Immature natural killer cell (primary cell): ENCODE results near the gene KLHL21. TPM values are rescaled to one million over a fixed set of nuclear protein-coding genes. Genes with fewer than 3 reads are reported as not detected.

Experiments
- DNase-seq, 3 donors: peaks; one replicate each; pipeline ENCODE4 v3.0.0; 2022; ENCODE audit warnings: mixed read lengths in 1 of 3
- H3K27ac Mint-ChIP-seq, 6 donors: one replicate each; pipeline ENCODE4 v1.8.0; 2020; ENCODE audit warnings: mixed read lengths in 6 of 6, mild to moderate bottlenecking in 5 of 6, inconsistent platforms in 4 of 6, moderate library complexity in 3 of 6
- H3K27me3 Mint-ChIP-seq, 3 donors: one replicate each; pipeline ENCODE4 v1.8.0; 2020 to 2021; ENCODE audit warnings: low read depth in 3 of 3, mild to moderate bottlenecking in 3 of 3, mixed read lengths in 3 of 3, moderate library complexity in 3 of 3, inconsistent platforms in 1 of 3
- H3K36me3 Mint-ChIP-seq, 3 donors: one replicate each; pipeline ENCODE4 v1.8.0; 2020; ENCODE audit warnings: mixed read lengths in 3 of 3, inconsistent platforms in 2 of 3, mild to moderate bottlenecking in 2 of 3
- H3K4me1 Mint-ChIP-seq, 2 donors: one replicate each; pipeline ENCODE4 v1.8.0; 2020; ENCODE audit warnings: inconsistent platforms in 2 of 2, mild to moderate bottlenecking in 2 of 2, mixed read lengths in 2 of 2, moderate library complexity in 1 of 2
- H3K4me3 Mint-ChIP-seq, 5 donors: one replicate each; pipeline ENCODE4 v1.8.0; 2020; ENCODE audit warnings: mild to moderate bottlenecking in 5 of 5, mixed read lengths in 5 of 5, inconsistent platforms in 3 of 5, moderate library complexity in 3 of 5
- H3K9me3 Mint-ChIP-seq, 6 donors: one replicate each; pipeline ENCODE4 v1.8.0; 2020; ENCODE audit warnings: mild to moderate bottlenecking in 6 of 6, mixed read lengths in 6 of 6, inconsistent platforms in 4 of 6, moderate library complexity in 3 of 6
- polyA plus RNA-seq, 3 donors: library from polyadenylated mRNA; unstranded; fragments of 300-500 nt; fragmentation: Illumina TruSeq; gene quantifications; one replicate each; pipeline ENCODE4 v1.2.3, GENCODE V29; 2021

KLHL21 gene
- polyA plus RNA-seq, 3 donors from 2014 or later, result 7.6 to 19.7 (median 9.2) TPM

- no peak for DNase-seq
- peaks cover 0 to 2% (median 0%) of the 10 kb centered on the region in 3 donors for H3K27me3 Mint-ChIP-seq
- H3K36me3 Mint-ChIP-seq, result peaks cover 3 to 4% (median 3%) of the 10 kb centered on the region in 3 donors
- H3K4me3 Mint-ChIP-seq, result no peak overlapping the region
- H3K9me3 Mint-ChIP-seq, result no peaks in the 10 kb centered on the region
- no peak overlapping the region for H3K27ac Mint-ChIP-seq
- peaks cover 2 to 5% of the 10 kb centered on the region in 2 donors for H3K4me1 Mint-ChIP-seq
Measured at GRCh38 chr1:6632588-6633514, 30.2 kb upstream of the KLHL21 start.

- H3K27ac Mint-ChIP-seq, result no peak overlapping the region
Measured at GRCh38 chr1:6631058-6631457, 28.4 kb upstream of the KLHL21 start.

GRCh38 chr1:6630027-6630426 is 27.4 kb upstream of the KLHL21 start:
- no peak for DNase-seq
- H3K4me3 Mint-ChIP-seq, result peak overlapping the region in 1 of 5 donors; percentile 33
- H3K27ac Mint-ChIP-seq, result peak overlapping the region in 1 of 6 donors; percentile 65
- H3K4me1 Mint-ChIP-seq, result peaks cover 23 to 24% of the 10 kb centered on the region in 2 donors
- H3K27me3 Mint-ChIP-seq, result peaks cover 0 to 2% (median 0%) of the 10 kb centered on the region in 3 donors
- no peaks in the 10 kb centered on the region for H3K9me3 Mint-ChIP-seq
- H3K36me3 Mint-ChIP-seq, result peaks cover 3 to 4% (median 3%) of the 10 kb centered on the region in 3 donors

More at GRCh38 chr1:6631058-6631457, 28.4 kb upstream of the KLHL21 start:
- H3K4me1 Mint-ChIP-seq, result peaks cover 18 to 20% of the 10 kb centered on the region in 2 donors
- no peaks in the 10 kb centered on the region for H3K9me3 Mint-ChIP-seq
- no peak for DNase-seq
- no peak overlapping the region for H3K4me3 Mint-ChIP-seq
- peaks cover 0 to 2% (median 0%) of the 10 kb centered on the region in 3 donors for H3K27me3 Mint-ChIP-seq
- H3K36me3 Mint-ChIP-seq, result peaks cover 3 to 4% (median 3%) of the 10 kb centered on the region in 3 donors

GRCh38 chr1:6628971-6629479 is 26.4 kb upstream of the KLHL21 start:
- no peak overlapping the region for H3K4me3 Mint-ChIP-seq
- H3K4me1 Mint-ChIP-seq, result peaks cover 23 to 29% of the 10 kb centered on the region in 2 donors
- no peaks in the 10 kb centered on the region for H3K9me3 Mint-ChIP-seq
- DNase-seq, result no peak
- H3K27ac Mint-ChIP-seq, result peak overlapping the region in 1 of 6 donors; percentile 56
- H3K27me3 Mint-ChIP-seq, result peaks cover 0 to 2% (median 0%) of the 10 kb centered on the region in 3 donors
- peaks cover 3 to 4% (median 3%) of the 10 kb centered on the region in 3 donors for H3K36me3 Mint-ChIP-seq

GRCh38 chr1:6627841-6628545 is 25.3 kb upstream of the KLHL21 start:
- Mint-ChIP-seq H3K4me1 (peaks cover 23 to 31% of the 10 kb centered on the region in 2 donors), H3K4me3 (peak overlapping the region; percentile 42 to 88 (median 54)), H3K9me3 (no peaks in the 10 kb centered on the region), H3K36me3 (peaks cover 0 to 4% (median 3%) of the 10 kb centered on the region in 3 donors), H3K27me3 (peaks cover 0 to 2% (median 0%) of the 10 kb centered on the region in 3 donors), H3K27ac (peak overlapping the region in 1 of 6 donors; percentile 69)
- no peak for DNase-seq

- H3K27ac Mint-ChIP-seq, result peak overlapping the region in 1 of 6 donors; percentile 30
- H3K4me1 Mint-ChIP-seq, result peaks cover 23 to 31% of the 10 kb centered on the region in 2 donors
- H3K27me3 Mint-ChIP-seq, result peaks cover 0 to 2% (median 0%) of the 10 kb centered on the region in 3 donors
- peak overlapping the region; percentile 30 to 93 (median 88) for H3K4me3 Mint-ChIP-seq
- H3K9me3 Mint-ChIP-seq, result no peaks in the 10 kb centered on the region
- peaks cover 0 to 4% (median 3%) of the 10 kb centered on the region in 3 donors for H3K36me3 Mint-ChIP-seq
- no peak for DNase-seq
Measured at GRCh38 chr1:6627031-6627430, 24.4 kb upstream of the KLHL21 start.

- H3K27me3 Mint-ChIP-seq, result peaks cover 0 to 2% (median 0%) of the 10 kb centered on the region in 3 donors
- H3K9me3 Mint-ChIP-seq, result no peaks in the 10 kb centered on the region
- DNase-seq, result no peak
- H3K36me3 Mint-ChIP-seq, result peaks cover 0 to 4% (median 3%) of the 10 kb centered on the region in 3 donors
- H3K4me3 Mint-ChIP-seq, result peak overlapping the region; percentile 87 to 93 (median 88)
- H3K4me1 Mint-ChIP-seq, result peaks cover 23 to 31% of the 10 kb centered on the region in 2 donors
- H3K27ac Mint-ChIP-seq, result peak overlapping the region in 5 of 6 donors; percentile 60 to 88 (median 76)
Measured at GRCh38 chr1:6625584-6626149, 23.0 kb upstream of the KLHL21 start.

- H3K36me3 Mint-ChIP-seq, result peaks cover 0 to 5% (median 3%) of the 10 kb centered on the region in 3 donors
- DNase-seq, result peak; percentile 80 to 84 (median 83)
- H3K4me3 Mint-ChIP-seq, result peak within 1 kb of the TSS; percentile 87 to 93 (median 88)
- H3K9me3 Mint-ChIP-seq, result no peaks in the 10 kb centered on the region
- peaks cover 0 to 2% (median 0%) of the 10 kb centered on the region in 3 donors for H3K27me3 Mint-ChIP-seq
- peaks cover 23 to 31% of the 10 kb centered on the region in 2 donors for H3K4me1 Mint-ChIP-seq
- peak within 1 kb of the TSS; percentile 66 to 88 (median 82) for H3K27ac Mint-ChIP-seq
Measured at GRCh38 chr1:6624710-6625583, 22.3 kb upstream of the KLHL21 start, which contains the start of gene THAP3. TSS of gene THAP3 (plus strand) at chr1:6624868. CDS start at chr1:6625219, 351 bp downstream.

GRCh38 chr1:6623269-6623965 is 20.7 kb upstream of the KLHL21 start:
- H3K9me3 Mint-ChIP-seq, result no peaks in the 10 kb centered on the region
- peak overlapping the region in 1 of 6 donors; percentile 39 for H3K27ac Mint-ChIP-seq
- no peak for DNase-seq
- no peaks in the 10 kb centered on the region for H3K27me3 Mint-ChIP-seq
- peaks cover 0 to 8% (median 3%) of the 10 kb centered on the region in 3 donors for H3K36me3 Mint-ChIP-seq
- peak overlapping the region in 2 of 5 donors; percentile 3 to 6 for H3K4me3 Mint-ChIP-seq
- H3K4me1 Mint-ChIP-seq, result peaks cover 23 to 29% of the 10 kb centered on the region in 2 donors

- Mint-ChIP-seq H3K27ac (peak overlapping the region in 1 of 6 donors; percentile 49), H3K9me3 (no peaks in the 10 kb centered on the region), H3K27me3 (no peaks in the 10 kb centered on the region), H3K36me3 (peaks cover 0 to 8% (median 3%) of the 10 kb centered on the region in 3 donors), H3K4me3 (peak overlapping the region in 2 of 5 donors; percentile 22 to 38), H3K4me1 (peaks cover 18 to 24% of the 10 kb centered on the region in 2 donors)
- no peak for DNase-seq
Measured at GRCh38 chr1:6622396-6623152, 19.9 kb upstream of the KLHL21 start.
